Measurements from ENCODE around the gene SF1.

GRCh38 chr11:64764753-64765152 lies 13.6 kb downstream of the SF1 start:
- TF ChIP-seq CTCF (IDR thresholded peaks at IDR 0.05; ENCODE audit: low read depth, low read length) = no peak
- TF ChIP-seq EZH2phosphoT487 (IDR thresholded peaks at IDR 0.05; ENCODE audit: low read depth) = no peak

All from OCI-LY3 (cell line).